MCF 10A (cell line): ENCODE data around the gene CHST11. TPM values are rescaled to one million over a fixed set of nuclear protein-coding genes. Genes with fewer than 3 reads are reported as not detected.

Source experiments
- BruUV-seq: library from RNA; stranded (reverse); fragments of 400-500 nt; replicated peaks from 2 replicates; lab custom pipeline; 2021; lab: Mats Ljungman, UMichigan
- CTCF ChIA-PET: fragments of 300-600 bp; sonication (Branson Sonifier 250); formaldehyde crosslinking; extraction: SDS; loops from one replicate; lab custom pipeline; 2021; ENCODE audit warnings: antibody characterized with exemption, inconsistent platforms; lab: Yijun Ruan, JAX
- POLR2A ChIA-PET: fragments of 300-600, 350-650 bp; sonication (Branson Sonifier 250); formaldehyde crosslinking; extraction: SDS; loops from one replicate; lab custom pipeline; 2020; ENCODE audit warnings: antibody characterized with exemption, inconsistent platforms; lab: Yijun Ruan, JAX
- DNase-seq: peaks from one replicate; pipeline ENCODE4 v3.0.0-alpha.2; 2018; ENCODE audit not compliant: unreplicated experiment
- H3K27ac Mint-ChIP-seq: one replicate; pipeline ENCODE4 v1.8.0; 2022; ENCODE audit warnings: mild to moderate bottlenecking, low read depth, mixed read lengths; ENCODE audit not compliant: unreplicated experiment
- H3K27me3 Mint-ChIP-seq: one replicate; pipeline ENCODE4 v1.8.0; 2022; ENCODE audit warnings: mixed read lengths; ENCODE audit not compliant: insufficient read depth, unreplicated experiment
- H3K36me3 Mint-ChIP-seq: one replicate; pipeline ENCODE4 v1.8.0; 2022; ENCODE audit warnings: mild to moderate bottlenecking, moderate library complexity, mixed read lengths; ENCODE audit not compliant: insufficient read depth, unreplicated experiment
- H3K4me1 Mint-ChIP-seq: one replicate; pipeline ENCODE4 v1.8.0; 2022; ENCODE audit warnings: mixed read lengths; ENCODE audit not compliant: insufficient read depth, unreplicated experiment
- H3K4me3 Mint-ChIP-seq: one replicate; pipeline ENCODE4 v1.8.0; 2022; ENCODE audit warnings: mild to moderate bottlenecking, moderate library complexity, mixed read lengths; ENCODE audit not compliant: unreplicated experiment
- H3K9me3 Mint-ChIP-seq: one replicate; pipeline ENCODE4 v1.8.0; 2022; ENCODE audit warnings: mixed read lengths; ENCODE audit not compliant: unreplicated experiment
- CTCF ChIP-seq: fragments of 200-600 bp; IDR thresholded peaks from one replicate; pipeline ENCODE4 v1.8.0; 2022; ENCODE audit warnings: antibody characterized with exemption, mild to moderate bottlenecking; ENCODE audit not compliant: unreplicated experiment
- intact Hi-C: fragments of 100-400 bp; cut with micrococcal nuclease; formaldehyde crosslinking; loops from 2 replicates; pipeline ENCODE4 v1.14.1; 2022
- total RNA-seq: library from RNA; stranded (reverse); gene quantifications from 2 replicates; pipeline ENCODE4 v1.2.3, GENCODE V29; 2022

Gene CHST11
- total RNA-seq, 1 experiment from 2014 or later, result 5.3 TPM

GRCh38 chr12:104480826-104481440 is 24.2 kb downstream of the CHST11 start:
- CTCF ChIA-PET, result no interaction called here
- H3K4me1 Mint-ChIP-seq, result no peaks in the 10 kb centered on the region
- H3K36me3 Mint-ChIP-seq, result no peaks in the 10 kb centered on the region
- no peak overlapping the region for H3K4me3 Mint-ChIP-seq
- TF ChIP-seq CTCF, result no peak
- intact Hi-C loops, result no loop called here
- no peak overlapping the region for H3K27ac Mint-ChIP-seq
- H3K27me3 Mint-ChIP-seq, result no peaks in the 10 kb centered on the region
- DNase-seq, result peak; percentile 25
- BruUV-seq, result no TSS peak
- no peaks in the 10 kb centered on the region for H3K9me3 Mint-ChIP-seq
- POLR2A ChIA-PET, result no interaction called here

- ChIA-PET POLR2A (no interaction called here), CTCF (no interaction called here)
- DNase-seq, result no peak
- Mint-ChIP-seq H3K27ac (no peak overlapping the region), H3K9me3 (no peaks in the 10 kb centered on the region), H3K36me3 (no peaks in the 10 kb centered on the region), H3K4me3 (no peak overlapping the region), H3K4me1 (no peaks in the 10 kb centered on the region), H3K27me3 (no peaks in the 10 kb centered on the region)
- intact Hi-C loops, result no loop called here
- TF ChIP-seq CTCF, result no peak
- no TSS peak for BruUV-seq
These were observed 25.4 kb downstream of the CHST11 start for GRCh38 chr12:104482113-104482512.

GRCh38 chr12:104482748-104483147 is 26.0 kb downstream of the CHST11 start:
- intact Hi-C loops, result no loop called here
- CTCF ChIA-PET, result no interaction called here
- no TSS peak for BruUV-seq

GRCh38 chr12:104484079-104484478 is 27.3 kb downstream of the CHST11 start:
- H3K4me3 Mint-ChIP-seq, result no peak overlapping the region
- intact Hi-C loops, result no loop called here
- no TSS peak for BruUV-seq
- H3K4me1 Mint-ChIP-seq, result no peaks in the 10 kb centered on the region
- H3K9me3 Mint-ChIP-seq, result no peaks in the 10 kb centered on the region
- H3K27ac Mint-ChIP-seq, result no peak overlapping the region
- DNase-seq, result no peak
- no peaks in the 10 kb centered on the region for H3K36me3 Mint-ChIP-seq
- ChIA-PET POLR2A (no interaction called here), CTCF (interaction anchor here (0.6 to 1.0 kb wide), 2 partner anchors 13 to 548 kb away, joined by 3 read pairs; no protein-coding TSS in a partner anchor)
- no peak for TF ChIP-seq CTCF
- H3K27me3 Mint-ChIP-seq, result no peaks in the 10 kb centered on the region

More at GRCh38 chr12:104482748-104483147, 26.0 kb downstream of the CHST11 start:
- Mint-ChIP-seq H3K4me3 (no peak overlapping the region), H3K36me3 (no peaks in the 10 kb centered on the region), H3K9me3 (no peaks in the 10 kb centered on the region), H3K27me3 (no peaks in the 10 kb centered on the region), H3K4me1 (no peaks in the 10 kb centered on the region), H3K27ac (no peak overlapping the region)
- no peak for DNase-seq
- POLR2A ChIA-PET, result no interaction called here
- TF ChIP-seq CTCF, result no peak
